Fibroblast of lung (primary cell): ENCODE results near the gene PCGF5. TPM values are rescaled to one million over a fixed set of nuclear protein-coding genes. Genes with fewer than 3 reads are reported as not detected.
A peak's percentile ranks its signal among the peaks of the same experiment; 100 is the strongest.

ENCODE experiments used
- DNase-seq, 2 donors: peaks; one replicate each; pipeline versions ENCODE4 v3.0.0 to v3.0.0-alpha.2; 2010; ENCODE audit warnings: low read depth in 2 of 2
- H2AFZ ChIP-seq: 2 replicates; pipeline ENCODE4 v1.5.1; 2012; ENCODE audit warnings: low read length, control low read depth, inconsistent platforms
- H3K27ac ChIP-seq: 2 replicates; pipeline ENCODE4 v1.5.1; 2011; ENCODE audit warnings: low read length, control low read depth; ENCODE audit not compliant: insufficient read depth
- H3K27me3 ChIP-seq: 2 replicates; pipeline ENCODE4 v1.5.1; 2011; ENCODE audit warnings: mild to moderate bottlenecking, low read length; ENCODE audit not compliant: control insufficient read depth, insufficient read depth
- H3K36me3 ChIP-seq: 2 replicates; pipeline ENCODE4 v1.5.1; 2011; ENCODE audit warnings: low read length; ENCODE audit not compliant: control insufficient read depth, insufficient read depth
- H3K4me1 ChIP-seq: 2 replicates; pipeline ENCODE4 v1.5.1; 2011; ENCODE audit warnings: low read length; ENCODE audit not compliant: control insufficient read depth, insufficient read depth; ENCODE audit errors: extremely low read depth
- H3K4me2 ChIP-seq: 2 replicates; pipeline ENCODE4 v1.5.1; 2011; ENCODE audit warnings: low read length, control low read depth; ENCODE audit not compliant: insufficient read depth; ENCODE audit errors: extremely low read depth
- H3K4me3 ChIP-seq, 4 experiments: fragments of 200-600 bp in 1 of 4; sonication (generic) in 1 of 4; replicated peaks in 1 of 4; 2 replicates each; pipeline ENCODE4 v1.5.1; 2011 to 2016; ENCODE audit warnings: low read length in 4 of 4, low read depth in 3 of 4, mild to moderate bottlenecking in 3 of 4, control low read depth in 2 of 4, inconsistent platforms in 1 of 4, mixed read lengths in 1 of 4; ENCODE audit not compliant: insufficient read depth in 1 of 4; ENCODE audit errors: control extremely low read depth in 1 of 4
- H3K79me2 ChIP-seq: 2 replicates; pipeline ENCODE4 v1.5.1; 2012; ENCODE audit warnings: mild to moderate bottlenecking, low read length, inconsistent platforms; ENCODE audit not compliant: control insufficient read depth, insufficient read depth
- H3K9ac ChIP-seq: 2 replicates; pipeline ENCODE4 v1.5.1; 2011; ENCODE audit warnings: mild to moderate bottlenecking, low read length, control low read depth; ENCODE audit not compliant: insufficient read depth
- H3K9me3 ChIP-seq: 2 replicates; pipeline ENCODE4 v1.5.1; 2012; ENCODE audit warnings: low read depth, low read length; ENCODE audit not compliant: control insufficient read depth, insufficient read depth
- H4K20me1 ChIP-seq: 2 replicates; pipeline ENCODE4 v1.5.1; 2011; ENCODE audit warnings: low read length; ENCODE audit not compliant: control insufficient read depth, insufficient read depth; ENCODE audit errors: extremely low read depth
- EZH2 ChIP-seq: IDR thresholded peaks from 2 replicates; pipeline ENCODE4 v1.5.1; 2012; ENCODE audit warnings: low read length, control low read depth, mild to moderate bottlenecking; ENCODE audit errors: missing control alignments
- polyA plus RNA-seq, 2 donors: library from polyadenylated mRNA; depleted of rRNA in 1 of 2; stranded (reverse) in 1 of 2; unstranded in 1 of 2; fragments of >200 nt; gene quantifications; 2 replicates each; pipeline ENCODE4 v1.2.1, GENCODE V29; 2011 to 2012; ENCODE audit warnings: missing spikeins in 1 of 2
- total RNA-seq: library from RNA; depleted of rRNA; stranded (reverse); fragments of >200 nt; gene quantifications from 2 replicates; pipeline ENCODE4 v1.2.1, GENCODE V29; 2014
- TF ChIP-seq, protein P1 (sequence below), 2 donors: IDR thresholded peaks in 1 of 2; conservative IDR thresholded peaks in 1 of 2; 1 replicate in 1 of 2; 2 replicates in 1 of 2; pipeline ENCODE4 v1.5.1; 2011 to 2012; ENCODE audit warnings: low read length in 2 of 2, control low read depth in 1 of 2, inconsistent platforms in 1 of 2, low read depth in 1 of 2, mild to moderate bottlenecking in 1 of 2

The PCGF5 gene
- total and polyA plus RNA-seq, 2 donors (not counting 1 experiment from before 2014, with no cell fraction given) = 31.3 to 31.5 TPM

DNA sequence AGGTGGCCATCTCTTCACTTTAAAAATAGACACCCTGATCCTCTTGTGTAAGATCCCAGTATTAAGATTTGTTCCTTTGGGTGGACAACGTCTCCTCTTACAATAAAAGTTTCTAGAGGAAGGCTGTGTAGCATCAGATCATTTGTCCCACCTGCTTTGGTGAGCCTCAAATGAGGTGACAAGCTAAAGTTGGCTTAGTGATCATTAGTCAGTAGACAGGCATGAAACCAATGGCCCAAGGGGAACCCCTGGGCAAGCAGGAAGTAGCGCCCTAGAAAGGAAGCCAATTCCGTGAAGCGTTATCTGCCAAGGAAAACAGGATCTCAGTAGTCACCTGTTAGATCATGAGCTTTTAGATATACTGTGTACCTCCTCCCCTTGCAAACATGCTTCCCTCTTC is 66.8 kb downstream of the PCGF5 start:
- no peaks in the 10 kb centered on the region for H4K20me1 ChIP-seq
- H3K4me3 ChIP-seq = no peak overlapping the region
- no peaks in the 10 kb centered on the region for H3K36me3 ChIP-seq
- H3K79me2 ChIP-seq = no peaks in the 10 kb centered on the region
- H3K4me1 ChIP-seq = no peaks in the 10 kb centered on the region
- H3K27ac ChIP-seq = no peak overlapping the region
- TF ChIP-seq EZH2 = no peak
- TF ChIP-seq, protein P1, sequence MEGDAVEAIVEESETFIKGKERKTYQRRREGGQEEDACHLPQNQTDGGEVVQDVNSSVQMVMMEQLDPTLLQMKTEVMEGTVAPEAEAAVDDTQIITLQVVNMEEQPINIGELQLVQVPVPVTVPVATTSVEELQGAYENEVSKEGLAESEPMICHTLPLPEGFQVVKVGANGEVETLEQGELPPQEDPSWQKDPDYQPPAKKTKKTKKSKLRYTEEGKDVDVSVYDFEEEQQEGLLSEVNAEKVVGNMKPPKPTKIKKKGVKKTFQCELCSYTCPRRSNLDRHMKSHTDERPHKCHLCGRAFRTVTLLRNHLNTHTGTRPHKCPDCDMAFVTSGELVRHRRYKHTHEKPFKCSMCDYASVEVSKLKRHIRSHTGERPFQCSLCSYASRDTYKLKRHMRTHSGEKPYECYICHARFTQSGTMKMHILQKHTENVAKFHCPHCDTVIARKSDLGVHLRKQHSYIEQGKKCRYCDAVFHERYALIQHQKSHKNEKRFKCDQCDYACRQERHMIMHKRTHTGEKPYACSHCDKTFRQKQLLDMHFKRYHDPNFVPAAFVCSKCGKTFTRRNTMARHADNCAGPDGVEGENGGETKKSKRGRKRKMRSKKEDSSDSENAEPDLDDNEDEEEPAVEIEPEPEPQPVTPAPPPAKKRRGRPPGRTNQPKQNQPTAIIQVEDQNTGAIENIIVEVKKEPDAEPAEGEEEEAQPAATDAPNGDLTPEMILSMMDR (conservative IDR thresholded peaks at IDR 0.05 in 1 of 2, IDR thresholded peaks at IDR 0.05 in 1 of 2; ENCODE audit: low read depth in 1 of 2, low read length in 2 of 2) = no peak
- H2AFZ ChIP-seq = no peak overlapping the region
- H3K9me3 ChIP-seq = no peaks in the 10 kb centered on the region
- H3K9ac ChIP-seq = no peak overlapping the region
- H3K27me3 ChIP-seq = no peaks in the 10 kb centered on the region
- DNase-seq = peak in 1 of 2 donors; percentile 14
- H3K4me2 ChIP-seq = no peak overlapping the region

GRCh38 chr10:91287912-91288311 is 67.4 kb downstream of the PCGF5 start:
- H3K9me3 ChIP-seq = no peaks in the 10 kb centered on the region
- TF ChIP-seq EZH2 = no peak
- H3K36me3 ChIP-seq = no peaks in the 10 kb centered on the region
- no peaks in the 10 kb centered on the region for H3K27me3 ChIP-seq
- H4K20me1 ChIP-seq = no peaks in the 10 kb centered on the region
- H3K27ac ChIP-seq = no peak overlapping the region
- no peak for DNase-seq
- no peaks in the 10 kb centered on the region for H3K4me1 ChIP-seq
- no peak overlapping the region for H2AFZ ChIP-seq
- H3K4me3 ChIP-seq = no peak overlapping the region
- no peak overlapping the region for H3K9ac ChIP-seq
- no peak overlapping the region for H3K4me2 ChIP-seq
- H3K79me2 ChIP-seq = no peaks in the 10 kb centered on the region

- DNase-seq = no peak
- no peak overlapping the region for H2AFZ ChIP-seq
- no peaks in the 10 kb centered on the region for H3K4me1 ChIP-seq
- no peak overlapping the region for H3K27ac ChIP-seq
- no peaks in the 10 kb centered on the region for H3K9me3 ChIP-seq
- no peaks in the 10 kb centered on the region for H3K79me2 ChIP-seq
- no peak for TF ChIP-seq EZH2
- TF ChIP-seq, protein P1 (conservative IDR thresholded peaks at IDR 0.05 in 1 of 2, IDR thresholded peaks at IDR 0.05 in 1 of 2; ENCODE audit: low read depth in 1 of 2, low read length in 2 of 2) = no peak
- H3K4me2 ChIP-seq = no peak overlapping the region
- H3K9ac ChIP-seq = no peak overlapping the region
- H4K20me1 ChIP-seq = no peaks in the 10 kb centered on the region
- H3K4me3 ChIP-seq = no peak overlapping the region
- no peaks in the 10 kb centered on the region for H3K36me3 ChIP-seq
- H3K27me3 ChIP-seq = no peaks in the 10 kb centered on the region
Observed at GRCh38 chr10:91289305-91289704, 68.8 kb downstream of the PCGF5 start.
